SK-N-SH treated with all-trans-retinoic acid at 6 μM for 48 hours (cell line): ENCODE measurements around the gene GFRA1.

Source experiments
- ATAC-seq: fragments of 200-7000 bp; cut with Tn5 transposase; 3 replicates; pipeline ENCODE4 v1.9.1; 2020; ENCODE audit warnings: mild to moderate bottlenecking, moderate library complexity
- ARNTL ChIP-seq: fragments of 450-650 bp; formaldehyde crosslinking; IDR thresholded peaks from 2 replicates; pipeline ENCODE4 v1.5.0; 2020; ENCODE audit warnings: low read depth, mild to moderate bottlenecking, moderate library complexity, borderline replicate concordance
- BACH2 ChIP-seq: fragments of 250-450 bp; sonication (Bioruptor Pico); IDR thresholded peaks from 2 replicates; pipeline ENCODE4 v1.9.0; 2021; ENCODE audit warnings: mild to moderate bottlenecking, borderline replicate concordance
- CREB5 ChIP-seq: fragments of 250-450 bp; sonication (Bioruptor Pico); IDR thresholded peaks from 2 replicates; pipeline ENCODE4 v1.5.1; 2020; ENCODE audit warnings: low read depth, mild to moderate bottlenecking, moderate library complexity
- CSDC2 ChIP-seq: fragments of 250-450 bp; sonication (Bioruptor Pico); IDR thresholded peaks from 2 replicates; pipeline ENCODE4 v1.5.0; 2020; ENCODE audit warnings: mild to moderate bottlenecking, moderate library complexity
- ESRRG ChIP-seq: fragments of 250-450 bp; sonication (Bioruptor Pico); IDR thresholded peaks from 2 replicates; pipeline ENCODE4 v1.6.1; 2021; ENCODE audit warnings: mild to moderate bottlenecking
- GLIS3 ChIP-seq: fragments of 250-450 bp; sonication (Bioruptor Pico); IDR thresholded peaks from 2 replicates; pipeline ENCODE4 v1.5.0; 2020; ENCODE audit warnings: mild to moderate bottlenecking, moderate library complexity
- ISL1 ChIP-seq: fragments of 250-450 bp; sonication (Bioruptor Pico); IDR thresholded peaks from 2 replicates; pipeline ENCODE4 v2.1.2; 2022; ENCODE audit warnings: mild to moderate bottlenecking, moderate library complexity
- OSR1 ChIP-seq: fragments of 250-450 bp; sonication (Bioruptor Pico); IDR thresholded peaks from 2 replicates; pipeline ENCODE4 v1.8.0; 2022; ENCODE audit warnings: moderate library complexity, mild to moderate bottlenecking, inconsistent platforms
- POU6F1 ChIP-seq: fragments of 250-450 bp; sonication (Bioruptor Pico); IDR thresholded peaks from 2 replicates; pipeline ENCODE4 v1.8.0; 2021; ENCODE audit warnings: low read depth, mild to moderate bottlenecking, moderate library complexity, borderline replicate concordance
- PPARA ChIP-seq: fragments of 250-450 bp; sonication (Bioruptor Pico); IDR thresholded peaks from 2 replicates; pipeline ENCODE4 v1.5.0; 2020; ENCODE audit warnings: mild to moderate bottlenecking, borderline replicate concordance
- RARB ChIP-seq: fragments of 250-450 bp; sonication (Bioruptor Pico); IDR thresholded peaks from 2 replicates; pipeline ENCODE4 v1.8.0; 2021; ENCODE audit warnings: mild to moderate bottlenecking, moderate library complexity
- SNAI2 ChIP-seq: fragments of 250-450 bp; sonication (Bioruptor Pico); IDR thresholded peaks from 2 replicates; pipeline ENCODE4 v1.5.0; 2020; ENCODE audit warnings: mild to moderate bottlenecking, moderate library complexity
- TCF4 ChIP-seq: fragments of 250-450 bp; sonication (Bioruptor Pico); IDR thresholded peaks from 2 replicates; pipeline ENCODE4 v1.8.0; 2021; ENCODE audit warnings: mild to moderate bottlenecking, moderate library complexity, borderline replicate concordance
- TOX ChIP-seq: fragments of 250-450 bp; sonication (Bioruptor Pico); IDR thresholded peaks from 2 replicates; pipeline ENCODE4 v1.8.0; 2021; ENCODE audit warnings: mild to moderate bottlenecking, moderate library complexity, borderline replicate concordance
- TSHZ2 ChIP-seq: fragments of 250-450 bp; sonication (Bioruptor Pico); IDR thresholded peaks from 2 replicates; pipeline ENCODE4 v1.5.0; 2020; ENCODE audit warnings: mild to moderate bottlenecking, moderate library complexity
- ZC3H10 ChIP-seq: fragments of 250-450 bp; sonication (Bioruptor Pico); IDR thresholded peaks from 2 replicates; pipeline ENCODE4 v1.5.1; 2021; ENCODE audit warnings: mild to moderate bottlenecking, moderate library complexity
- ZFP3 ChIP-seq: fragments of 250-450 bp; sonication (Bioruptor Pico); IDR thresholded peaks from 2 replicates; pipeline ENCODE4 v1.5.0; 2020; ENCODE audit warnings: mild to moderate bottlenecking, moderate library complexity
- ZFP30 ChIP-seq: fragments of 450-650 bp; formaldehyde crosslinking; IDR thresholded peaks from 2 replicates; pipeline ENCODE4 v1.5.0; 2022; ENCODE audit warnings: mild to moderate bottlenecking, moderate library complexity
- ZNF565 ChIP-seq: fragments of 450-650 bp; formaldehyde crosslinking; conservative IDR thresholded peaks from 2 replicates; pipeline ENCODE4 v1.5.0; 2020; ENCODE audit warnings: low read depth, mild to moderate bottlenecking, moderate library complexity
- ZNF70 ChIP-seq: fragments of 450-650 bp; formaldehyde crosslinking; IDR thresholded peaks from 2 replicates; pipeline ENCODE4 v1.5.0; 2020; ENCODE audit warnings: mild to moderate bottlenecking, moderate library complexity
- ZNF8 ChIP-seq: fragments of 450-650 bp; formaldehyde crosslinking; IDR thresholded peaks from 2 replicates; pipeline ENCODE4 v1.5.0; 2020; ENCODE audit warnings: mild to moderate bottlenecking, moderate library complexity

Gene GFRA1

GRCh38 chr10:116024271-116024878 lies 248.6 kb downstream of the GFRA1 start:
- TF ChIP-seq ARNTL (CRISPR knock-in tag) (no peak), OSR1 (CRISPR knock-in tag) (no peak), BACH2 (CRISPR knock-in tag) (no peak), ZNF70 (no peak), ISL1 (CRISPR knock-in tag) (no peak), ESRRG (CRISPR knock-in tag) (no peak), RARB (CRISPR knock-in tag) (no peak), SNAI2 (CRISPR knock-in tag) (no peak), POU6F1 (CRISPR knock-in tag) (no peak), CREB5 (no peak), ZC3H10 (CRISPR knock-in tag) (no peak), TCF4 (CRISPR knock-in tag) (no peak), TSHZ2 (CRISPR knock-in tag) (no peak), ZNF565 (no peak), CSDC2 (CRISPR knock-in tag) (no peak), ZFP3 (no peak), PPARA (CRISPR knock-in tag) (no peak)
- no peak for ATAC-seq

GRCh38 chr10:116017405-116017804 lies 255.6 kb downstream of the GFRA1 start:
- no peak for ATAC-seq
- TF ChIP-seq PPARA (CRISPR knock-in tag) = no peak

- TF ChIP-seq ZNF565 (no peak), ARNTL (CRISPR knock-in tag) (no peak), ZNF70 (no peak), POU6F1 (CRISPR knock-in tag) (no peak), OSR1 (CRISPR knock-in tag) (no peak), TCF4 (CRISPR knock-in tag) (no peak), SNAI2 (CRISPR knock-in tag) (no peak), CREB5 (no peak), GLIS3 (CRISPR knock-in tag) (no peak), ZFP30 (no peak), RARB (CRISPR knock-in tag) (no peak), ESRRG (CRISPR knock-in tag) (no peak), ZNF8 (no peak), TOX (CRISPR knock-in tag) (no peak), CSDC2 (CRISPR knock-in tag) (no peak), PPARA (CRISPR knock-in tag) (no peak), BACH2 (CRISPR knock-in tag) (no peak)
- ATAC-seq = no peak
These were observed 257.2 kb downstream of the GFRA1 start for GRCh38 chr10:116015583-116016333.
